Measurements from ENCODE around the gene ITGA11. TPM values are rescaled to one million over a fixed set of nuclear protein-coding genes. Genes with fewer than 3 reads are reported as not detected.
A peak's percentile ranks its signal among the peaks of the same experiment; 100 is the strongest.

The ITGA11 gene
- total RNA-seq, 2 donors from 2014 or later = 246 to 360 TPM

- peak overlapping the region; percentile 38 for H3K4me3 ChIP-seq
- no peak for TF ChIP-seq CTCF (IDR thresholded peaks at IDR 0.05)
Measured at GRCh38 chr15:68479406-68479805, 47.4 kb upstream of the ITGA11 start.

GRCh38 chr15:68478853-68479252 lies 46.9 kb upstream of the ITGA11 start:
- H3K27ac ChIP-seq = peak overlapping the region; percentile 86 to 89

More at GRCh38 chr15:68479406-68479805, 47.4 kb upstream of the ITGA11 start:
- DNase-seq (ENCODE audit: low spot score) = no peak
- Histone ChIP-seq H3K4me1 (ENCODE audit: control insufficient read depth in 1 of 2, low read depth in 2 of 2) (peaks cover 23 to 44% of the 10 kb centered on the region in 2 donors), H3K27ac (peak overlapping the region; percentile 86 to 89), H3K36me3 (no peaks in the 10 kb centered on the region), H3K9me3 (no peaks in the 10 kb centered on the region), H3K27me3 (replicated peaks; ENCODE audit: insufficient read depth) (no peaks in the 10 kb centered on the region)
- peak; percentile 46 for ATAC-seq (ENCODE audit: insufficient number of reproducible peaks, low FRiP score, low read depth)

GRCh38 chr15:68475449-68475848 lies 43.5 kb upstream of the ITGA11 start:
- Histone ChIP-seq H3K27ac (no peak overlapping the region), H3K9me3 (no peaks in the 10 kb centered on the region), H3K36me3 (no peaks in the 10 kb centered on the region), H3K4me3 (no peak overlapping the region), H3K4me1 (ENCODE audit: control insufficient read depth in 1 of 2, low read depth in 2 of 2) (peaks cover 10 to 23% of the 10 kb centered on the region in 2 donors), H3K27me3 (replicated peaks; ENCODE audit: insufficient read depth) (no peaks in the 10 kb centered on the region)
- ATAC-seq (ENCODE audit: insufficient number of reproducible peaks, low FRiP score, low read depth) (no peak), DNase-seq (ENCODE audit: low spot score) (no peak)
- TF ChIP-seq CTCF (IDR thresholded peaks at IDR 0.05) = no peak

More at GRCh38 chr15:68478853-68479252, 46.9 kb upstream of the ITGA11 start:
- Histone ChIP-seq H3K9me3 (no peaks in the 10 kb centered on the region), H3K36me3 (no peaks in the 10 kb centered on the region), H3K4me1 (ENCODE audit: control insufficient read depth in 1 of 2, low read depth in 2 of 2) (peaks cover 18 to 39% of the 10 kb centered on the region in 2 donors), H3K27me3 (replicated peaks; ENCODE audit: insufficient read depth) (no peaks in the 10 kb centered on the region), H3K4me3 (no peak overlapping the region)
- TF ChIP-seq CTCF (IDR thresholded peaks at IDR 0.05) = no peak
- DNase-seq (ENCODE audit: low spot score) (no peak), ATAC-seq (ENCODE audit: insufficient number of reproducible peaks, low FRiP score, low read depth) (no peak)

DNA sequence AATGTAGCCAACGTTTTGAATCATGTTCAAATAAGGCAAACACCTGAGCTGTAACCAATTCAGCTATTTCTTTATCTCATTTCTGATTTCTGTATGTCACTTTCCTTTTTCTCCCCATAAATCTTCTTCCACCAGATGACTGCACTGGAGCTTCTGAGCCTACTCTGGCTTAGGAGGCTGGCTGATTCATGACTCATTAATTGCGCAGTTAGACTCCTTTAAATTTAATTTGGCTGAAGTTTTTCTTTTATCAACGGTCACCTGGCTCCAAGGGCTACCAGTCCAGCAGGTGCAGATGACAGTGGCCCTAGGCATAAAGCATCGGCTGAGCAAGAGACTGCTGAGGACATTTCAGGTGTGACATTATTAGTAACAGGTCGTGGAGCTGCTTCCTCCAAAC lies 39.6 kb upstream of the ITGA11 start:
- DNase-seq (ENCODE audit: low spot score) (no peak), ATAC-seq (ENCODE audit: insufficient number of reproducible peaks, low FRiP score, low read depth) (no peak)
- Histone ChIP-seq H3K36me3 (no peaks in the 10 kb centered on the region), H3K4me3 (no peak overlapping the region), H3K4me1 (ENCODE audit: control insufficient read depth in 1 of 2, low read depth in 2 of 2) (peaks cover 10 to 39% of the 10 kb centered on the region in 2 donors), H3K27me3 (replicated peaks; ENCODE audit: insufficient read depth) (no peaks in the 10 kb centered on the region), H3K27ac (no peak overlapping the region), H3K9me3 (no peaks in the 10 kb centered on the region)
- TF ChIP-seq CTCF (IDR thresholded peaks at IDR 0.05) = no peak

DNA sequence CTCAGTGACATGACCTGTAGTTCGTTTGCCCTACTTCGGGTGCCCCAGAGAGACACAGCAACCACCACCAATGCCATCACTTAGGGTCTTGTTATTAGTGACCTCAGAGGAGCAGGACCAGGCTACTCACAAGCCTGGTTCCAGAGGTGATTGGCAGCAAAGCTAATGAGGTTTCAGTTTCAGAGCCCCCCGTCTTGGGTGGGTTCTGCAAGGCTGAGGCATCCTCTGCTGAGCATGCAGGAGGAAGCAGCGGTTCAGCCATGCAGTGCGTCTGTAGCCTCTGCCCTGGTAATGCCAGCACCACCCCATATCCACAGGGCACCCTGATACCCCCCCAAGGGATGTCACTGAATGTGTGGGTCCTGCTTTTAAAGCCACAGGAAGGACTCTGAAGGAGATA lies 39.0 kb upstream of the ITGA11 start:
- DNase-seq (ENCODE audit: low spot score) (no peak), ATAC-seq (ENCODE audit: insufficient number of reproducible peaks, low FRiP score, low read depth) (no peak)
- no peaks in the 10 kb centered on the region for H3K9me3 ChIP-seq
- H3K27ac ChIP-seq = no peak overlapping the region
- H3K4me3 ChIP-seq = no peak overlapping the region
- H3K27me3 ChIP-seq (replicated peaks; ENCODE audit: insufficient read depth) = no peaks in the 10 kb centered on the region
- TF ChIP-seq CTCF (IDR thresholded peaks at IDR 0.05) = no peak
- H3K4me1 ChIP-seq (ENCODE audit: control insufficient read depth in 1 of 2, low read depth in 2 of 2) = peaks cover 10 to 39% of the 10 kb centered on the region in 2 donors
- no peaks in the 10 kb centered on the region for H3K36me3 ChIP-seq
